Muscle of arm (tissue), 12 donors: ENCODE measurements around the gene CACNA1B. TPM values are rescaled to one million over a fixed set of nuclear protein-coding genes. Genes with fewer than 3 reads are reported as not detected.

Experiments
- DNase-seq: peaks from one replicate; pipeline ENCODE4 v3.0.0-alpha.2; 2013
- polyA plus RNA-seq, 12 donors: library from polyadenylated mRNA; unstranded; fragments of 120-200 nt; gene quantifications; one replicate each; pipeline ENCODE4 v1.2.1, GENCODE V29; 2013; ENCODE audit not compliant: insufficient read length in 12 of 12

The CACNA1B gene
- polyA plus RNA-seq, 12 donors, result 0.28 to 1.2 (median 0.59) TPM; not detected in 2

GRCh38 chr9:138037140-138037539, 159.6 kb downstream of the CACNA1B start:
- DNase-seq, result no peak

GRCh38 chr9:138038244-138038671, 160.7 kb downstream of the CACNA1B start:
- DNase-seq, result no peak

- DNase-seq, result no peak
Observed at GRCh38 chr9:138040446-138041430, 163.2 kb downstream of the CACNA1B start.

GRCh38 chr9:138042146-138042545, 164.6 kb downstream of the CACNA1B start:
- DNase-seq, result no peak

- DNase-seq, result no peak
Observed at GRCh38 chr9:138042640-138043039, 165.1 kb downstream of the CACNA1B start.

GRCh38 chr9:138043061-138043410, 165.5 kb downstream of the CACNA1B start:
- no peak for DNase-seq

- no peak for DNase-seq
Observed at GRCh38 chr9:138043411-138044345, 166.1 kb downstream of the CACNA1B start.

GRCh38 chr9:138044485-138045383, 167.2 kb downstream of the CACNA1B start:
- DNase-seq, result no peak

GRCh38 chr9:138045541-138046490, 168.2 kb downstream of the CACNA1B start:
- no peak for DNase-seq

GRCh38 chr9:138046641-138047301, 169.2 kb downstream of the CACNA1B start:
- DNase-seq, result no peak

- no peak for DNase-seq
Observed at GRCh38 chr9:138047469-138048040, 170.0 kb downstream of the CACNA1B start.

- DNase-seq, result no peak
Observed at GRCh38 chr9:138048184-138048583, 170.6 kb downstream of the CACNA1B start.

GRCh38 chr9:138049085-138049778, 171.7 kb downstream of the CACNA1B start:
- no peak for DNase-seq

- DNase-seq, result no peak
Observed at GRCh38 chr9:138049779-138050471, 172.3 kb downstream of the CACNA1B start.

GRCh38 chr9:138050472-138051330, 173.1 kb downstream of the CACNA1B start:
- no peak for DNase-seq

- no peak for DNase-seq
Observed at GRCh38 chr9:138051586-138052321, 174.2 kb downstream of the CACNA1B start.
